ENCODE data around the gene AEBP2. TPM values are rescaled to one million over a fixed set of nuclear protein-coding genes. Genes with fewer than 3 reads are reported as not detected.
"Not testable (repeated sequence)": the region's sequence is repeated elsewhere in the genome, so short reads cannot be mapped to it uniquely, and the experiment has no call there.

AEBP2 gene, protein sequence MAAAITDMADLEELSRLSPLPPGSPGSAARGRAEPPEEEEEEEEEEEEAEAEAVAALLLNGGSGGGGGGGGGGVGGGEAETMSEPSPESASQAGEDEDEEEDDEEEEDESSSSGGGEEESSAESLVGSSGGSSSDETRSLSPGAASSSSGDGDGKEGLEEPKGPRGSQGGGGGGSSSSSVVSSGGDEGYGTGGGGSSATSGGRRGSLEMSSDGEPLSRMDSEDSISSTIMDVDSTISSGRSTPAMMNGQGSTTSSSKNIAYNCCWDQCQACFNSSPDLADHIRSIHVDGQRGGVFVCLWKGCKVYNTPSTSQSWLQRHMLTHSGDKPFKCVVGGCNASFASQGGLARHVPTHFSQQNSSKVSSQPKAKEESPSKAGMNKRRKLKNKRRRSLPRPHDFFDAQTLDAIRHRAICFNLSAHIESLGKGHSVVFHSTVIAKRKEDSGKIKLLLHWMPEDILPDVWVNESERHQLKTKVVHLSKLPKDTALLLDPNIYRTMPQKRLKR
- total RNA-seq, result 67.5 TPM

DNA sequence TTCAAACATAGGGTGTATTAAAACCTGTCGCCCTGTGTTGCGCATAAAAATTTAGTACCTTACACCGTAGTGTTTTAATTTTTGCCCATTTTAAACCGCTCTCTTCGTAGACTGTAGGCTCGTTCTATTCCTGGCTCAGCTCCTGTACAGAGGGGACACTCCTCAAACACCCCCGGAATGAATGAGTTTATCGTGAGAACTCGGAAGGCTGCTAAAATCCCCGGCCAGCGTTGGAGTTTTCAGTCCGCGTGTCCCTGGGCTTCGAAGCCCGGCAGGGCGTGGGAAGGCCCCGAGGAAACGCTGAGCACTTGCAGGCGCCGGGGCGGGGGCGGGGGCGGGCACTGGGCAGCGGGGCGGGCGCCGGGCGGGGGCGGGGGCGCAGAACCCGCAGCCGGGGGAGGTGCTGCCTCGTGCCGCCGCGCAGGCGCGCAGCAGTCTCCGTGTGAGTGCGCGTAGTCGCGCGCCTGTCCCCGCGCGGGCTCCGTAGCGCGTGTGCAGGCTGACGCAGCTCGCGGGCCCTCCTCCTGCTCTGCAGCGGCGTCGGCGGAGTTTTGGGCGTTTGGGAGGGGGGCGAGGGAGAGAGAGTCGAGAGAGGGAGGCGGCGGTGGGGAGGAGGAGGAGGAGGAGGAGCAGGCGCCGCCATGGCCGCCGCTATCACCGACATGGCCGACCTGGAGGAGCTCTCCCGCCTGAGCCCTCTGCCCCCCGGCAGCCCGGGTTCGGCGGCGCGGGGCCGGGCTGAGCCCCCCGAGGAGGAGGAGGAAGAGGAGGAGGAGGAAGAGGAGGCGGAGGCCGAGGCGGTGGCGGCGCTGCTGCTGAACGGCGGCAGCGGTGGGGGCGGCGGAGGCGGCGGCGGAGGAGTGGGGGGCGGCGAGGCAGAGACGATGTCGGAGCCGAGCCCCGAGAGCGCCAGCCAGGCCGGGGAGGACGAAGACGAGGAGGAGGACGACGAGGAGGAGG is at the start of gene AEBP2:
TSS of gene AEBP2 (plus strand) at position 434 of the 960 bp plus-strand sequence. CDS start at position 642, 208 bp downstream.
- Histone ChIP-seq H3K4me3 (peak within 1 kb of the TSS; percentile 78 to 85), H3K27ac (peak within 1 kb of the TSS; percentile 96), H3K27me3 (no peaks in the 10 kb centered on the region), H3K9me3 (no peaks in the 10 kb centered on the region), H3K36me3 (no peaks in the 10 kb centered on the region), H3K4me1 (peaks cover 34% of the 10 kb centered on the region)
- intact Hi-C loops (cut with DNase I), result no loop called here
- DNase-seq (ENCODE audit: extremely low spot score in 2 of 2), result peak; percentile 40 to 94
- no peak for TF ChIP-seq CTCF (IDR thresholded peaks at IDR 0.05)
- TF ChIP-seq POLR2AphosphoS5 (IDR thresholded peaks at IDR 0.05; ENCODE audit: insufficient read depth in 1 of 2, low read depth in 1 of 2), result peak; percentile 68 to 93
- peak in 1 of 2 donors; percentile 83 for TF ChIP-seq POLR2A (IDR thresholded peaks at IDR 0.05)

DNA sequence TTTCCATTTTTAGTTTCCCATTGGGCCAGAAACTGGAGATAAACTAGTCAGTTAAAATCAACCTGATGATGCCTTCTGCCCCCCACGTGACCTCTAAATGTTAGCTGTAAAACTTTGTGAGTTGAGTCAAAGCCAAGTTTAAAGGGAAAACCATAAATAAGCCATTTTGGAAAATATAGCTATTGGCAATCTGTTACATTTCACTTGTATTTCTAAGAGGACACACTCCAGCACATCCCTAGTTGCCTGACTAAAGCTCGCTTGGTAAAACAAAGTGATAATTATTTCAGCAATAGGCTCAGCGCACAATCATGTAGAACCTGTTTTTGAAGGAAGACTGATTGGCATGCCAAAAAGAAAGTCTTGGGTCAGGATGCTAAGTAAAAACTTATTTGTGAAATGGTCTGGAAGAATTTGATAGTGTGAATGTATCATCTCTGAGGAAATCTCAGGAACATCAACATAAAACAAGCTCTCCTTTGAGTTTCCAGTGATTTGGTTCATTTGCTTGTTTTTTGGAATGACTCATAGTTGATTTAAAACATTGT is 49.2 kb upstream of the AEBP2 start:
- no peak overlapping the region for H3K4me3 ChIP-seq
- H3K9me3 ChIP-seq, result no peaks in the 10 kb centered on the region
- no peaks in the 10 kb centered on the region for H3K27me3 ChIP-seq
- no peaks in the 10 kb centered on the region for H3K4me1 ChIP-seq
- TF ChIP-seq POLR2A (IDR thresholded peaks at IDR 0.05), result no peak
- TF ChIP-seq POLR2AphosphoS5 (IDR thresholded peaks at IDR 0.05; ENCODE audit: insufficient read depth in 1 of 2, low read depth in 1 of 2), result no peak
- no peak for TF ChIP-seq CTCF (IDR thresholded peaks at IDR 0.05)
- intact Hi-C loops (cut with DNase I), result no loop called here
- DNase-seq (ENCODE audit: extremely low spot score in 2 of 2), result no peak
- no peaks in the 10 kb centered on the region for H3K36me3 ChIP-seq
- no peak overlapping the region for H3K27ac ChIP-seq

DNA sequence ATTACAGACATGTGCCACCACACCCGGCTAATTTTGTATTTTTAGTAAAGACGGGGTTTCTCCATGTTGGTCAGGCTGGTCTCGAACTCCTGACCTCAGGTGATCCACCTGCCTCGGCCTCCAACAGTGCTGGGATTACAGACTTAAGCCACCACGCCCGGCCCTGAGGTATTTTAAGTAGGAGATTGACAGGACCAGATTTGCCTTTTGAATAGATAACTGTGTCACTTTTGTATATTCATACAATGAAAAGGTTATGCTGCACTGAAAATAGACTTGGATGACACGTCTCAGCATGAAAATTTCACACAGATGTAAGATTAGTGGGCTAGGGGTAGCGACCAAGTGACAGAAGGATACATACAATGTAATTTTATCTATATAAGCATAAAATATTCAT is 46.6 kb upstream of the AEBP2 start:
- H3K27me3 ChIP-seq; H3K4me3 ChIP-seq; H3K4me1 ChIP-seq; intact Hi-C loops (cut with DNase I); H3K27ac ChIP-seq; H3K36me3 ChIP-seq; DNase-seq (ENCODE audit: extremely low spot score in 2 of 2); H3K9me3 ChIP-seq: not testable (repeated sequence)

- Histone ChIP-seq H3K27ac (no peak overlapping the region), H3K9me3 (no peaks in the 10 kb centered on the region), H3K4me1 (no peaks in the 10 kb centered on the region), H3K4me3 (no peak overlapping the region), H3K27me3 (no peaks in the 10 kb centered on the region), H3K36me3 (no peaks in the 10 kb centered on the region)
- no peak for DNase-seq (ENCODE audit: extremely low spot score in 2 of 2)
- TF ChIP-seq POLR2A (IDR thresholded peaks at IDR 0.05), result no peak
- no peak for TF ChIP-seq POLR2AphosphoS5 (IDR thresholded peaks at IDR 0.05; ENCODE audit: insufficient read depth in 1 of 2, low read depth in 1 of 2)
- no peak for TF ChIP-seq CTCF (IDR thresholded peaks at IDR 0.05)
- intact Hi-C loops (cut with DNase I), result no loop called here
These were observed 44.9 kb upstream of the AEBP2 start for GRCh38 chr12:19394385-19394784.

DNA sequence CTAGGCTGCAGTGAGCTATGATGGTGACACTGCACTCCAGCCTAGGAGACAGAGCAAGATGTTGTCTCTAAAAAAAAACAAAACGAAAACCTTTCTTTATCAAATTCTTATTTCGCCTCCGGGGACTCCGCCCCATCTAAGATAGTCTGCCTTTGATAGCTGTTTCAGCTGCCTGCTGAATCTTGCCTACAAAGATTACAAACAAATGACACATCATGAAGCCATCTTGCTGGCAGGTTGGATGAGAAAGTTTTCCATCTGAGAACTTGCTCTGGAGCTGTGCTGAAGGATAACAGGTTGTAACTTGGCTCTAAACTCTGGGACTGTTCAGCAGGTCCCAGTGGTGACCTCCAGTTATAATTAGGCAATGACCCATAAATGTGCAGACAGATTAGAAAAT is 41.8 kb upstream of the AEBP2 start:
- TF ChIP-seq CTCF (IDR thresholded peaks at IDR 0.05) (no peak), POLR2AphosphoS5 (IDR thresholded peaks at IDR 0.05; ENCODE audit: insufficient read depth in 1 of 2, low read depth in 1 of 2) (peak in 1 of 2 donors; percentile 62), POLR2A (IDR thresholded peaks at IDR 0.05) (no peak)
- intact Hi-C loops (cut with DNase I), result no loop called here
- DNase-seq (ENCODE audit: extremely low spot score in 2 of 2), result no peak
- H3K9me3 ChIP-seq, result no peaks in the 10 kb centered on the region
- no peaks in the 10 kb centered on the region for H3K36me3 ChIP-seq
- no peak overlapping the region for H3K27ac ChIP-seq
- no peaks in the 10 kb centered on the region for H3K27me3 ChIP-seq
- no peak overlapping the region for H3K4me3 ChIP-seq
- H3K4me1 ChIP-seq, result peaks cover 5% of the 10 kb centered on the region
